C4-2B (cell line): Measurements from ENCODE around the gene MIX23.
"Not testable (repeated sequence)": the region's sequence is repeated elsewhere in the genome, so short reads cannot be mapped to it uniquely, and the experiment has no call there.

Experiments
- H3K27ac ChIP-seq: fragments of 450-650 bp; 2 replicates; pipeline ENCODE4 v1.5.1; 2017
- ZFX ChIP-seq: fragments of 450-650 bp; IDR thresholded peaks from 2 replicates; pipeline ENCODE4 v1.6.1; 2017
- TF ChIP-seq, protein P1 (sequence below): fragments of 450-650 bp; conservative IDR thresholded peaks from 2 replicates; pipeline ENCODE4 v1.5.1; 2017; ENCODE audit warnings: mild to moderate bottlenecking

MIX23 gene

GRCh38 chr3:122383771-122384697 lies 1.0 kb upstream of the MIX23 start, which contains the start of gene FAM162A:
FAM162A (plus strand) TSS chr3:122384182; CDS start chr3:122384266, 84 bp downstream.
- H3K27ac ChIP-seq: peak within 1 kb of the TSS; percentile 81
- no peak for TF ChIP-seq ZFX
- TF ChIP-seq, protein P1, sequence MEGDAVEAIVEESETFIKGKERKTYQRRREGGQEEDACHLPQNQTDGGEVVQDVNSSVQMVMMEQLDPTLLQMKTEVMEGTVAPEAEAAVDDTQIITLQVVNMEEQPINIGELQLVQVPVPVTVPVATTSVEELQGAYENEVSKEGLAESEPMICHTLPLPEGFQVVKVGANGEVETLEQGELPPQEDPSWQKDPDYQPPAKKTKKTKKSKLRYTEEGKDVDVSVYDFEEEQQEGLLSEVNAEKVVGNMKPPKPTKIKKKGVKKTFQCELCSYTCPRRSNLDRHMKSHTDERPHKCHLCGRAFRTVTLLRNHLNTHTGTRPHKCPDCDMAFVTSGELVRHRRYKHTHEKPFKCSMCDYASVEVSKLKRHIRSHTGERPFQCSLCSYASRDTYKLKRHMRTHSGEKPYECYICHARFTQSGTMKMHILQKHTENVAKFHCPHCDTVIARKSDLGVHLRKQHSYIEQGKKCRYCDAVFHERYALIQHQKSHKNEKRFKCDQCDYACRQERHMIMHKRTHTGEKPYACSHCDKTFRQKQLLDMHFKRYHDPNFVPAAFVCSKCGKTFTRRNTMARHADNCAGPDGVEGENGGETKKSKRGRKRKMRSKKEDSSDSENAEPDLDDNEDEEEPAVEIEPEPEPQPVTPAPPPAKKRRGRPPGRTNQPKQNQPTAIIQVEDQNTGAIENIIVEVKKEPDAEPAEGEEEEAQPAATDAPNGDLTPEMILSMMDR: peak; percentile 93

GRCh38 chr3:122377975-122378374 lies 5.1 kb downstream of the MIX23 start:
- no peak overlapping the region for H3K27ac ChIP-seq
- no peak for TF ChIP-seq ZFX
- TF ChIP-seq, protein P1: no peak

GRCh38 chr3:122374034-122374433 lies 9.0 kb downstream of the MIX23 start:
- H3K27ac ChIP-seq: no peak overlapping the region
- TF ChIP-seq, protein P1: no peak; the same call in 1 of the 2 replicates
- TF ChIP-seq ZFX: no peak

- no peak for TF ChIP-seq ZFX
- TF ChIP-seq, protein P1: no peak
- H3K27ac ChIP-seq: no peak overlapping the region
These were observed 16.7 kb downstream of the MIX23 start for GRCh38 chr3:122366379-122366749.

DNA sequence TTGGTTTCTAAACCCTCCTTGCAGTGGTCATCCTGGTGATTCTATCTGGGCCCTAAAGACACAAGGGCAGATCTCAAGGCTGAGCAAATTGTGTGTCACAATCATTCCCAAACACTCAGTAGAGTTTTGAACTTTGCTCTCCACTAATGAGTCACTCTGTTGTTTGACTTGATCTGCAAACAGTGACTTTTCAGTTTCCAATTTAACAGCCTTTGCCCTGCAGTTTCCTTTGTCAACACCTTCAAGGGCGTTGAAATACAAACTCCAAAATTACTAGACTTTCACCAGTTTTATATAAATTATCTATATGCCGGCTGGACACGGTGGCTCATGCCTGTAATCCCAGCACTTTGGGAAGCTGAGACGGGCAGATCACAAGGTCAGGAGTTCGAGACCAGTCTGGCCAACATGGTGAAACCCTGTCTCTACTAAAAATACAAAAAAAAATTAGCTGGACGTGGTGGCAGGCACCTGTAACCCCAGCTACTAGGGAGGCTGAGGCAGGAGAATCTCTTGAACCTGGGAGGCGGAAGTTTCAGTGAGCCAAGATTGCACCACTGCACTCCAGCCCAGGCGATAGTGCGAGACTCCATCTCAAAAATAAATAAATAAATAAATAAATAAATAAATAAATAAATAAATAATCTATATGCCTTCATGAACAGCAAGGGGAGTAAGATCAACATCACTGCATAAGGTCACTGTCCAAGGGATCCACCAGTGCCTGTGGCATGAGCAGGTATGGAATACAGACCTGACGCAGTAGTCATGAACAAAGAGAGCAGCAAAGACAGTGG lies 17.3 kb downstream of the MIX23 start:
- H3K27ac ChIP-seq: not testable (repeated sequence)

- no peak for TF ChIP-seq ZFX
- TF ChIP-seq, protein P1: no peak
- no peak overlapping the region for H3K27ac ChIP-seq
These were observed 18.0 kb downstream of the MIX23 start for GRCh38 chr3:122365073-122365472.

DNA sequence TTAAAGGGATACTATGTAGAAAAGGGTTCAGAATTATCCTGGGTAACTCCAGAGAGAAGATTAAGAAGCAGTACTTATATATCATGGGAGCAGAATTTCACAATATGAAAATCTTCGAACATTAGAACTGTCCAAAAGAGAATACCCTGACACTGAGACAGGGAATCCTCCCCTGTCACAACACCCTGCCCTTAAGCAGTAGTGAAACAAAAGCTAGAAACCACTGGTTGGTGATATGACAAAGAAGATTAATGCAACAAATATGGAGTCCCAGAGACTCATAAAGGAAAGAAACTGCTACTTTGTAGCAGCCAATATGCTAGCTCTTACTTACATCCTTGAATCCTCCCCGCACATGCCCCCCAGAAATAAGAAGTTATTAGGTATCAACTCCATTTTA lies 18.5 kb downstream of the MIX23 start:
- H3K27ac ChIP-seq: no peak overlapping the region

More for the DNA sequence above, 18.5 kb downstream of the MIX23 start:
- TF ChIP-seq ZFX: no peak
- TF ChIP-seq, protein P1: no peak
